Measurements from ENCODE around the gene MAP1LC3A.

- TF ChIP-seq POLR2A (IDR thresholded peaks at IDR 0.05) (no peak), CTCF (IDR thresholded peaks at IDR 0.05) (no peak), POLR2AphosphoS5 (IDR thresholded peaks at IDR 0.05) (no peak)
Measured at GRCh38 chr20:34561661-34562060, 3.1 kb downstream of the MAP1LC3A start.
